T-helper 2 cell treated with Interferon-gamma antibody and Interleukin-4, amounts not matched to agents 100 ng/mL and 5 ng/mL, for 36 hours (primary cell): ENCODE data around the gene ATP5PB. TPM values are rescaled to one million over a fixed set of nuclear protein-coding genes. Genes with fewer than 3 reads are reported as not detected.

Experiments
- intact Hi-C: fragments of 100-400 bp; cut with micrococcal nuclease; formaldehyde crosslinking; loops from one replicate; pipeline ENCODE4 v1.15.1; 2023
- total RNA-seq: library from RNA; stranded (reverse); gene quantifications from 2 replicates; pipeline ENCODE4 v1.2.3, GENCODE V29; 2022

ATP5PB gene
- total RNA-seq, 1 donor from 2014 or later = 307 TPM

- intact Hi-C loops = loop anchor here (5.0 kb wide), 1 partner anchor 99 kb away; no protein-coding TSS in a partner anchor
These were observed 2.7 kb upstream of the ATP5PB start for GRCh38 chr1:111446546-111446945.

DNA sequence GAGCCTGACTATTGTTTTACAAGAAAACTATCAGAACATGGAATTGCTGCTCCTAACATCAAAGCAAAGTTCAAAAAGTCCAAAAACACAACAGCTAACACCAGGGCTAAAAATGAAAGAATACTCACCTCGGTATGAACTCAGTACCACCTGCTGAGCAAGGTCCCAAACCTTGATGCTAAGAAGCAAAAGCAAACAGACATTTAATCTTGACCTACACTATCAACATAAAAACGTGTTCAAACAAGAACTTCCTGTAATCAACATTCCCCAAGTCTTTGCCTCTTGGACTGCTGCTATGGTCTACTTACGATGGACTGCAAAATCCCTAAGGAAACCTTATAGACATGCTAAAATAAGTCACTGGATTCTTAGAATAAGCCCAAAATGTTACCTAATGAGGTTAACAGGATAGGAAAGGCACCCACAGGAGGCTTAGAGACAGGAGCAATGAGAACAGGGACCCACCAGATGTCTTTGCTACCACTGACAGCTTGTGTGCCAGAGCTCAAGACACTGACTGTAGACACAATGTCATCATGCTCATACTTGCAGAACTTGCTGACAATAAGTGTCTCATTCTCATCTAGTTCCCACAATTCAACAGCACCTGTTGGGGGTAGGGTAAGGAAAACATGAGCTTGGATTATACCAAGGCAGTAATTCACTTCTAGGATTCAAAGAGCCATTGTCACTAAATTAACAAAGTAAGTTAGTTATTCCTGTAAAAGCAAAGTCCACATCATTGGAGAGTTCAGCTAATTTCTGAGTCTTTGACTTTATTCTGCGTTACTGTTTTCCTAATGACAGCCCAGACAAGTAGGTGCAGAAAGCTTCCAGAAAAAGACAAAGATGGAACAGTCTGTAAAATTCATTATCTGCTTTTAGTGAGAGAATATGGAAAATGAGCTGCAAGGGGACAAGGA, 2.0 kb upstream of the ATP5PB start:
- intact Hi-C loops = loop anchor here (5.0 kb wide), 1 partner anchor 100 kb away; no protein-coding TSS in a partner anchor

DNA sequence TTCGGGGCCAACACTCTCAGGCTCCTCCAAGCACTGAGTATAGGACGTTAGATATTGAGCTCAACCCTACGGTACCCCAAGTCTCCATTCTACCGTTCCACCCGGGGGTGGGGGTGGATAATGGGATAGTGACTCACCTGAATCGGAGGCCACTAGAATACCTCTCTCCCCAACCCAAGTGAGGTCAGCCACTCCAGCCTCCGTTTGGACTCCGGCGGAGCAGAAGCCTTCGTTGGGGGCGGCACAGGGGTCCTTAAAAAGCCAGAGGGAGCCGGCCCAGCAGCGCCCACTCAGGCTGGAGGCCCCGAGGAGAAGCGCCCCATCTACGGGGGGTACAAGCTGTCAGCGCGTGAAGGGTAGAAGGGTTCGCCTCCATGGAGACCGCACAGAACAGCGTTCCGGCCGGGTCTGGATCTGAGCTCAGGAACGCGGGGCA, 764 bp upstream of the ATP5PB start:
- intact Hi-C loops = loop anchor here (2.0 to 5.0 kb wide), 2 partner anchors 58 to 101 kb away; no protein-coding TSS in a partner anchor

- intact Hi-C loops = loop anchor here (1.0 to 5.0 kb wide), 5 partner anchors 28 to 309 kb away; partner anchors contain the start of genes CEPT1, DDX20 and DRAM2
These were observed 396 bp downstream of the ATP5PB start for GRCh38 chr1:111449703-111450017.

DNA sequence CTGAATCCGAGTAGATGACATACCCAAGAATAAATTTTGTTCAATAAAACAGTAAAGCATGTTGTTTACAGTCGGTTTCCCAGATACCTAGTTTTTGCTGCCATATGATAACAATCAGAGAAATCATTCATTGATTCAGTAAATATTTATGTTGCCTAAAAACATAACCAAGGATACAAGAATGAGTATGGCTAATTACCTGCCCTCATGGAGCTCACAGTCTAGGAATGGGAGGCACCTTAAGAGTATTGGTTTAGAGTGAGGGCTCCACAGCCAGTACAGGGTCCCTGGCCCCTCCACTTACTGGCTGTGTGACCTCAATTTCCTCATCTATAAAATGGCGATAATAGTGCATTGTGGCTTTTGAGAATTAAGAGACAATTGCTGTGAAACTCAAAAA, 921 bp downstream of the ATP5PB start:
- intact Hi-C loops = no loop called here

DNA sequence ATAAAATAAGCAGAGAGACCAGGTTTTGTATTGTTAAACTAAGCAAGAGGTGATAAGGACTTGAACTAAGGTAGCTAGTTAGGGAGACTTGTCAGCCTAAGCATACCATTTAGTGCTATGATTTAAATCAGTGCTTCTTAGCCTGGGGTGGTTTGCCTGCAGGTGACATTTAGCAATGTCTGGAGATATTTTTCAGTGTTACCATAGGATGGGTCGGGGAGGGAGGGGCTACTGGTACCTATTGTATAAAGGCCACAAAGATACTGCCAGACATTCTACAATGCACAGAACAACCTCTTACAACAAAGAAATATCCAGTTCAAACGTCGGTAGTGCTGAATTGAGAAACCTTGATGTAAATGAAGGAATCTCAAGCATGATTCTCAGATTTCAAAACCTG, 3.3 kb downstream of the ATP5PB start:
- intact Hi-C loops = no loop called here

- intact Hi-C loops = no loop called here
These were observed 4.4 kb downstream of the ATP5PB start for GRCh38 chr1:111453706-111454105.

DNA sequence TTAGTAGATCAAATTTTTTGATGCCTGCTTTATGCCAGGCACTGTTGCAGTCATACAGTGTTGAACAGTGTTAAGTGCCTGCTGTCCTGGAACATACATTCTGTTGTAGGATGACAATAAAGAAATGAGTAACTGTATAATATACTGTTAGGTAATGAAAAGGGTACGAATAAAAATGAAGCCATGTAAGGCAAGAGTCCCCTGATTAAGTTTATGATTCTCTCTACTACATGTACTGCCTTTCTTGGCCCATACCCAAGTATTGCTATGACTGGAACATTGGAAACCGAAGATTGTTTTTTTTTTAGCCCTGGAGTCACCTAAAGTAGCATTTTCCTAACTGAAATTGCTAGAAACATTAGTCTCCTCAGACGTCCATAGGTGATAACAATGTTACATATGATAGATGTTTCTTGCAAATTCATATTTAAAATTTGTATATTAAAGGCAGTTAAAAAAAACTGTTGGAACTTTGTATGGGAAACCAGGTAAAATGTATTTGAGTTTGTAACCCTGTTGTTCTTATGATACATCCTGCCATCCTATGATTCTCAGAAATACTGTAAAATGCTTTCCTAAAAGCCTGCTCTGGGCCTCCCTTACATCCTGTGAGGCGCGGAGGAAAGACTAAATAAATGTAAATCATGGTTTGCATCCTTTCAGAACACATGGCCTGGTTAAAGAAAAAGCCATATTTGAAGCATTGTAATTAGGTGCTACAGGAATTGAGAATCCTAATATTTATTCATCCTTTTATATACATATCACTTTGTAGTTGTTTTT, 5.8 kb downstream of the ATP5PB start:
- intact Hi-C loops = no loop called here

DNA sequence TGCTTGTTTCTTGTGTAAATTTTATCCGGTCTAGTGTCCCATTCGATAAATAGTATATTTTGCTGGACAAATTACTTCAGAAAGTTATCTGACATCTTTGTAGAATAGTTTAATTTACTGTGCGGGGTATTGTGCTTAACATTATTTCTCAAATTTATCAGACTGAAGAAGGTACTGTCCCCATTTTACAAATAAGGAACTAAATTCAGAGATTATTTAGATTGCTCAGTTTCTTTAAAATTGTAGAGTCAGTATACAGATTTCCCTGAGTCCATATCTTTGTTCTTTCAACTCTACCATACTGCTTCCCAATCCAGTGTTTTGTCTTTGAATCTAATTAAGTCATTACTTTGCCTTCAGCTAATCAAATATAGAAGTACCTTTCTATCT, 6.4 kb downstream of the ATP5PB start:
- intact Hi-C loops = no loop called here

- intact Hi-C loops = no loop called here
These were observed 12.5 kb downstream of the ATP5PB start for GRCh38 chr1:111461765-111462164.

DNA sequence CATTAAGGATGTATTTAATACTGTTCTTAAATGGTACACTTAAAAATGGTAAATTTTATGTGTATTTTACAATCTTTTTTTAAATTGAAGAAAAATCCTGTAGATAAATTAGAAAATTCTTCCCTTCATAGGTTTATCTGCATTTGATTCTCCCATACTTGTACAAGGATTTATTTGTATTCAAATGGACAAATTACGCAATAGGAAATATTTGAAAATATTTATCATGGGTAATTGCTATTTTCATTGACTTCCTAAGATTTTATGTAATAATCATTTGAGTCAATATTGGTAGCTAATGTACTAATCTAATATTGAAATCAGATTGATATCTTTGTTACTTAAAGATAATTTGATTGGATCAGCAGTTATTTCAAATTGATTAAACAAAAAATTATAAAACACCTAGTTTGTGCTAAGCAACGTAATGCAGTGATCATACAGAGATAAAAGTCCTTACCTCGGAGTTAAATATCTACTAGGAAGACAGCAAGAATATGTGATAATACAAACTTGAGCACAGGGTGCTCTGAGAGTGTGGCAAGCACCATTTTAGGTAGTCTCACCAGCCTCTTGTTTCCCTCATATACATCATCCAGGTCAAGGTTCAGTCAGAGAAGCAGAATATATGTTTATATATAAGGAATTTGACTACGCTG, 13.2 kb downstream of the ATP5PB start:
- intact Hi-C loops = no loop called here

GRCh38 chr1:111463029-111463683, 13.9 kb downstream of the ATP5PB start:
- intact Hi-C loops = no loop called here

DNA sequence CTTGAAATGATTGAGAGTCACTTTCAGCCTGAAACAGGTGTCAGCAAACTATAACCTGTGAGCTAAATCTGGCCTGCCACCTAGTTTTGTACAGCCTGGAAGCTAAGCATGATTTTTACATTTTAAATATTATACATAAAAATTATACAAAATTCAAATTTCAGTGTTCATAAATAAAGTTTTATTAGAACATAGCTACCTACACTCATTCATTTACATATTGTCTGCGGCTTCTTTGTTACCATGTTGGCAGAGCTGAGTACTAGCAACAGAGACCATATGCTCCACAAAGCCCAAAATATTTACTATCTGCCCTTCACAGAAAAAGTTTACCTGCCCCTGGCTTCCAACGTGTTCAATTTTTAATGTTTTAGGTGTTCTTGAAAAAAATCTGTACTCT, 16.5 kb downstream of the ATP5PB start:
- intact Hi-C loops = no loop called here

DNA sequence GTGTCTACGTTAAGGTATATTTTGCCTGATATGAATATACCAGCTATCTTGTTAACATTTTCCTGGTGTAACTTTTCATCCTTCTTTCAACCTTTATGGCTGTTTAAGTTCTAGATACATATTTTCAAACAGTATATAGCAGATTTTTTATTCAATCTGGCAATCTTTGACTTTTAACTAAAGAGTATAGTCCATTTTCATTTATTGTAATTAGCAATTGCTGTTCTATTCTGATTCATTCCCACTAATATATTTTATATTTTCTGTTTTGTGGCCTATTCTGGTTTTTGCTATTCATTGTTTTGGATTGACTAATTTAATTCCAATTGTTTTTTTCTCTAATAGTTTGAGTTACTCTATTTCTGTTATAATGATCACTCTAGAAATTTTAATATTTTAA, 17.2 kb downstream of the ATP5PB start:
- intact Hi-C loops = no loop called here

GRCh38 chr1:111467865-111468716, 18.8 kb downstream of the ATP5PB start:
- intact Hi-C loops = no loop called here

DNA sequence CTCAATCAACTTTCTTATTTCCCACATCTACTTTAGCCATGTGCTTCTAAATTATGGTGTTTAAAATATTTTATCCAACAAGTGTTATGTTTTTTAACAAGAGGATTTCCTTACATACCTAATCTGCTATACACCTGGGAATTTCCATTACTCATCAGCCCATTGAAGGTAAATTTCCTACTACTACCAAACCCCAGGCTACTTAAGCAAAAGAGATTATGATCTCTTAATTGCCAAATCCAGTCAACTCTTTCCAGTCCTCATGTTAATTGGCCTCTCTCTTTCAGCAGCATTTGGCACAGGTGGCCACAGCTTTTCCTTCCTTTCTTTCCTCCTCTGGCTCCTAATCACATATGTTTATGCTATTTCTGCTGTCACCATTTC, 19.4 kb downstream of the ATP5PB start:
- intact Hi-C loops = no loop called here

GRCh38 chr1:111469539-111469938, 20.3 kb downstream of the ATP5PB start:
- intact Hi-C loops = no loop called here

DNA sequence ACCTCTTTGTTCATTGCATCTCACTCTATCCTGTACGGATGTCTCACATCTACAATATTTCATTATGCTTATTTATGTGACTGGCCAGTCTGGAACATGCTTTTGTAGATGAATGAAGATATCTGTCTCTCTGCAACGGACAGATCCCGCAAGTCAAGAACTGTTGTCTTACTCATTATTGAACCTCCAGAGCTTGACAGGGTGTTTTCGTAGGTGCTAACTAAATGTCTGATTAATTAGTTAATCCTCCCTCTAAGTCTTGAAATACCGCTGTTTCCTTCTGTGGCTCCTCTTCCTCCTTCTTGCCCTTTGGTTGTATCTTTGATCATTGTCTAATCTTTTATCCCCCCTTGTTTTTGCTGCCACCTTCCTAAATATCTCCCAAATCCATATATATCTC, 21.3 kb downstream of the ATP5PB start:
- intact Hi-C loops = loop anchor here (10.0 kb wide), 2 partner anchors 246 to 596 kb away; partner anchors contain the start of genes CD53 and CHI3L2

DNA sequence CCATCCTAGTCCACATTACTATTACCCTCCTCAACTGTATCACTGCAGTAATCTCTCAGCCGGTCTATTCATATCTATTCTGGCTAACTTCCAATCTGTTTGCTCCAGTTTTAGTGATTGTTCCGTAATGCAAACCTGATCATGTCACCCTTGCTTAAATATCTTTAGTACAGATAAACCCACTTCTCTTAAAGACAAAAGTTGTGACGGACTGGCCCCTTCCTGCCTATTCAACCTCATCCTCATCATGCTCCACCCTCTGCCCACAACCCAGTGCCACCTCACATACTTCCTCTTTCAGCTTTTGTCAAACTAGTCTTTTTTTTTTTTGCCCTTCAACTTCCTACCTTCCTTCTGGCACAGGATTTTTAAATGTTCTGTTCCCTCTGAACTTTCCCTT, 21.7 kb downstream of the ATP5PB start:
- intact Hi-C loops = loop anchor here (10.0 kb wide), 2 partner anchors 246 to 596 kb away; partner anchors contain the start of genes CD53 and CHI3L2

DNA sequence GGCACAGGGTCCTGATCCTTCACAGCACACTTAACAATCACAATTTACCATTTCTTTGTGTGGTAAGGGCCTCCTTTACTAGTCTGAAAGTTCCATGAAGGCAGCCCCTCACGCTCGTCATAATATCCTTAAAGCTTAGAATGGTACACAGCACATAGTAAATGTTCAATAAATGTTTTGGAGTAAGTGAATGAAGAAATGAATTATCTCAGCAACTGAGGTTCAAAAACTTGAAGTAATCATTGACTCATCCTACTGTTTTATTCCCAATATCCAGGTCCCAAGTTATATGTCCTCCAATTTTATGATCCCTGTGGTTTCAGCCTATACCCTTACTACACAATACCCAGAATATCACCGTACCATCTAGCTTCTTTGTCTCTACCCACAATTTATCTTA, 22.3 kb downstream of the ATP5PB start:
- intact Hi-C loops = loop anchor here (10.0 kb wide), 2 partner anchors 247 to 597 kb away; partner anchors contain the start of genes CD53 and CHI3L2
